Duodenal mucosa (tissue), 2 donors: ENCODE measurements around the gene XPO4.
"Not testable (repeated sequence)": the region's sequence is repeated elsewhere in the genome, so short reads cannot be mapped to it uniquely, and the experiment has no call there.

ENCODE experiments used
- H3K27ac ChIP-seq: one replicate; pipeline ENCODE4 v1.7.0; 2013; ENCODE audit warnings: low read depth, low read length
- H3K27me3 ChIP-seq, 2 donors: one replicate each; pipeline ENCODE4 v1.7.0; 2013; ENCODE audit warnings: low read length in 2 of 2, control low read depth in 1 of 2; ENCODE audit not compliant: insufficient read depth in 2 of 2, control insufficient read depth in 1 of 2
- H3K36me3 ChIP-seq, 2 donors: one replicate each; pipeline ENCODE4 v1.7.0; 2013; ENCODE audit warnings: low read length in 2 of 2, control low read depth in 1 of 2; ENCODE audit not compliant: insufficient read depth in 2 of 2, control insufficient read depth in 1 of 2
- H3K4me1 ChIP-seq, 2 donors: one replicate each; pipeline ENCODE4 v1.7.0; 2013; ENCODE audit warnings: low read length in 2 of 2, control low read depth in 1 of 2; ENCODE audit not compliant: insufficient read depth in 2 of 2, control insufficient read depth in 1 of 2
- H3K4me3 ChIP-seq, 2 donors: one replicate each; pipeline ENCODE4 v1.7.0; 2013; ENCODE audit warnings: low read length in 2 of 2, low read depth in 1 of 2
- H3K9ac ChIP-seq, 2 donors: one replicate each; pipeline ENCODE4 v1.7.0; 2013; ENCODE audit warnings: low read length in 2 of 2, low read depth in 1 of 2
- H3K9me3 ChIP-seq, 2 donors: one replicate each; pipeline ENCODE4 v1.7.0; 2013; ENCODE audit warnings: low read length in 2 of 2, control low read depth in 1 of 2; ENCODE audit not compliant: control insufficient read depth in 1 of 2

Gene XPO4

DNA sequence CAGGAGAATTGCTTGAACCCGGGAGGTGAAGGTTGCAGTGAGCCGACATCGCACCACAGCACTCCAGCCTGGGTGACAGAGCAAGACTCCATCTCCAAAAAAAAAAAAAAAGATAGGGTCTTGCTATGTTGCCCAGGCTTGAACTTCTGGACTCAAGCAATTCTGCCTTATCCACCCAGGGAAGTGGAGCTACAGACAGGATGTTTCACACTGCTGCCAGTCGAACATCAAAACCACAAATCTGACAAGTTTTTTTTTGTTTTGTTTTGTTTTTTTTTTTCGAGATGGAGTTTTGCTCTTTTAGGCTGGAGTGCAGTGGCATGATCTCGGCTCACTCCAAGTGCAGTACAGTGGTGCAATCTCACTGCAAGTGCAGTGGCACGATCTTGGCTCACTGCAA is 10.8 kb downstream of the XPO4 start:
- Histone ChIP-seq H3K4me1 (no peaks in the 10 kb centered on the region), H3K27ac (no peak overlapping the region), H3K36me3 (no peaks in the 10 kb centered on the region), H3K9me3 (no peaks in the 10 kb centered on the region), H3K9ac (no peak overlapping the region), H3K4me3 (no peak overlapping the region), H3K27me3 (no peaks in the 10 kb centered on the region)

GRCh38 chr13:20891034-20891433 is 11.5 kb downstream of the XPO4 start:
- H3K36me3 ChIP-seq, result no peaks in the 10 kb centered on the region
- H3K4me1 ChIP-seq, result no peaks in the 10 kb centered on the region
- H3K27me3 ChIP-seq, result no peaks in the 10 kb centered on the region
- no peaks in the 10 kb centered on the region for H3K9me3 ChIP-seq
- no peak overlapping the region for H3K4me3 ChIP-seq
- H3K9ac ChIP-seq, result no peak overlapping the region
- H3K27ac ChIP-seq, result no peak overlapping the region

- H3K4me3 ChIP-seq, H3K9ac ChIP-seq, H3K27me3 ChIP-seq, H3K36me3 ChIP-seq, H3K27ac ChIP-seq, H3K4me1 ChIP-seq, H3K9me3 ChIP-seq: not testable (repeated sequence)
These were observed 12.0 kb downstream of the XPO4 start for GRCh38 chr13:20890540-20890939.

GRCh38 chr13:20882206-20882605 is 20.3 kb downstream of the XPO4 start:
- H3K9me3 ChIP-seq, result no peaks in the 10 kb centered on the region
- no peaks in the 10 kb centered on the region for H3K4me1 ChIP-seq
- H3K27me3 ChIP-seq, result no peaks in the 10 kb centered on the region
- no peaks in the 10 kb centered on the region for H3K36me3 ChIP-seq
- no peak overlapping the region for H3K27ac ChIP-seq
- no peak overlapping the region for H3K9ac ChIP-seq
- H3K4me3 ChIP-seq, result no peak overlapping the region

DNA sequence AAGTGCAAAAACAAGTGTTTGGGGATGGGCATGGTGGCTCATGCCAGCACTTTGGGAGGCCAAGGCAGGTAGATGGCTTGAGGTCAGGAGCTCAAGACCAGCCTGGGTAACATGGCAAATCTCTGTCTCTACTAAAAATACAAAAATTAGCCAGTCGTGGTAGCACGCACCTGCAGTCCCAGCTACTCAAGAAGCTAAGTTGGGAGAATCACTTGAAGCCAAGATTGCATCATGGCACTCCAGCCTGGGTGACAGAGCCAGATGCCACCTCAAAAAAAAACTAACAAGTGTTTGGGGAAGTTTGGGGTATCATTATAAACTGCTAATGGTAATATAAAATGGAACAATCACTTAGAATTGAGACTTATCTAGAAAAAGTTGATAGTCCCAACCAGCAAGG is 24.6 kb downstream of the XPO4 start:
- Histone ChIP-seq H3K27ac (no peak overlapping the region), H3K36me3 (no peaks in the 10 kb centered on the region), H3K4me1 (no peaks in the 10 kb centered on the region), H3K9ac (no peak overlapping the region), H3K4me3 (no peak overlapping the region), H3K27me3 (no peaks in the 10 kb centered on the region), H3K9me3 (no peaks in the 10 kb centered on the region)

- not testable (repeated sequence) for H3K27ac ChIP-seq, H3K4me3 ChIP-seq, H3K9ac ChIP-seq, H3K36me3 ChIP-seq, H3K4me1 ChIP-seq, H3K27me3 ChIP-seq, H3K9me3 ChIP-seq
These were observed 25.7 kb downstream of the XPO4 start for GRCh38 chr13:20876802-20877201.

GRCh38 chr13:20874439-20874838 is 28.1 kb downstream of the XPO4 start:
- not testable (repeated sequence) for H3K27ac ChIP-seq, H3K9ac ChIP-seq, H3K4me1 ChIP-seq, H3K9me3 ChIP-seq, H3K4me3 ChIP-seq, H3K27me3 ChIP-seq, H3K36me3 ChIP-seq

- no peaks in the 10 kb centered on the region for H3K27me3 ChIP-seq
- no peak overlapping the region for H3K9ac ChIP-seq
- peaks cover 0 to 5% of the 10 kb centered on the region in 2 donors for H3K4me1 ChIP-seq
- H3K36me3 ChIP-seq, result no peaks in the 10 kb centered on the region
- no peaks in the 10 kb centered on the region for H3K9me3 ChIP-seq
- no peak overlapping the region for H3K27ac ChIP-seq
- no peak overlapping the region for H3K4me3 ChIP-seq
These were observed 29.2 kb downstream of the XPO4 start for GRCh38 chr13:20873348-20873747.

DNA sequence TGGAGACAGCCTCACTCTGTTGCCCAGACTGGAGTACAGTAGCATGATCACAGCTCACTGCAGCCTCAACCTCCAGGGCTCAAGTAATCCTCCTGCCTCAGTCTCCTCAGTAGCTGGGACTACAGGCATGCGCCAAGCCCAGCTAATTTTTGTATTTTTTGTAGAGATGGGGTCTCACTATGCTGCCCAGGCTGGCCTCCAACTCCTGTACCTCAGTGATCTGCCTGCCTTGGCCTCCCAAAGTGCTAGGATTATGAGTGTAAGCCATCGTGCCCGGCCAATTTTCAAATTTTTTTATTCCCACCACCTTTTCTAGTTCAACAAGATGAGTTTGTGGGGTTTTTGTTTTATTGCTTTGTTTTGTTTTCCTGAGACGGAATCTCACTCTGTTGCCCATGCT is 31.7 kb downstream of the XPO4 start:
- no peak overlapping the region for H3K9ac ChIP-seq
- peaks cover 0 to 5% of the 10 kb centered on the region in 2 donors for H3K4me1 ChIP-seq
- H3K4me3 ChIP-seq, result no peak overlapping the region
- H3K36me3 ChIP-seq, result peaks cover 0 to 4% of the 10 kb centered on the region in 2 donors
- H3K9me3 ChIP-seq, result no peaks in the 10 kb centered on the region
- no peaks in the 10 kb centered on the region for H3K27me3 ChIP-seq
- no peak overlapping the region for H3K27ac ChIP-seq

GRCh38 chr13:20869540-20869939 is 33.0 kb downstream of the XPO4 start:
- Histone ChIP-seq H3K9me3 (no peaks in the 10 kb centered on the region), H3K36me3 (peaks cover 0 to 4% of the 10 kb centered on the region in 2 donors), H3K27me3 (no peaks in the 10 kb centered on the region)

GRCh38 chr13:20867408-20867807 is 35.1 kb downstream of the XPO4 start:
- Histone ChIP-seq H3K36me3 (peaks cover 0 to 4% of the 10 kb centered on the region in 2 donors), H3K4me3 (no peak overlapping the region), H3K27me3 (no peaks in the 10 kb centered on the region), H3K9ac (no peak overlapping the region), H3K27ac (no peak overlapping the region), H3K9me3 (no peaks in the 10 kb centered on the region), H3K4me1 (peaks cover 0 to 4% of the 10 kb centered on the region in 2 donors)

More at GRCh38 chr13:20869540-20869939, 33.0 kb downstream of the XPO4 start:
- Histone ChIP-seq H3K9ac (no peak overlapping the region), H3K27ac (no peak overlapping the region), H3K4me3 (no peak overlapping the region), H3K4me1 (peaks cover 0 to 5% of the 10 kb centered on the region in 2 donors)
